Hypothalamus (tissue), 51 donors: ENCODE results near the gene EZH2.
A peak's percentile ranks its signal among the peaks of the same experiment; 100 is the strongest.

ENCODE experiments used
- DNase-seq, 51 donors: peaks; one replicate each; lab custom pipeline; 2025; lab: John Stamatoyannopoulos, UW

EZH2 gene

DNA sequence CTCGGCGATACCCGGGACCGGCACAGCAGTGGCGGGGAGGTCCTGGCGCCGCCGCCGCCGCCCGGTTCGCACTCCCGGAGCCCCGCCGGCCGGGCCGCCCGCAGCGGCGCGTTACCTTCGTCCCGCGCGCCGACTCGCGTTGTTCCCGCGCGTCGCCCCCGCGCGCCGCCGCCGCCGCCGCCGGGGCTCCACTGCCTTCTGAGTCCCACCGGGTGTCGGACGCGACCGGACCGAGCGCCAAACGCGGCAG is at the start of gene EZH2:
TSS of gene EZH2 (minus strand) at position 243 of the 250 bp plus-strand sequence. CDS start 36,993 bp downstream, outside the sequence.
- no peak for DNase-seq

DNA sequence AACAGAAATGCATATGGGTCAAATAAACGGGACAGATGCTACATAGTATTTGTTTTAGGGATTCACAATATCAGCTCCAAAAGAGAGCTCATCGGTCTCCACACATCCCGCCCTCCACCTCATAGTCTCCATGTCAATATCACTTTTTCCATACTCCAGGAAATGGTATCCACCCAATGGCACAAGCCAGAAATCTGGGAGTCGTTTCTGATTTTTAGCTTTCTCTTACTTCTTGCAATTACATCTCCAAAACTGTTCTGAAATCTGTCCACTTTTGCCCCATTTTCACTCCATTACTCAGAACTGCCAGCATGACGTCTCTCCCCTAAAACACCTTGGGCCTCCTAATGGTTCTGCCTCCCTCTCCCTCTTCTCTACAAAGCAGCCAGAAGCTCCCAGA is 47.4 kb upstream of the EZH2 start:
- no peak for DNase-seq

DNA sequence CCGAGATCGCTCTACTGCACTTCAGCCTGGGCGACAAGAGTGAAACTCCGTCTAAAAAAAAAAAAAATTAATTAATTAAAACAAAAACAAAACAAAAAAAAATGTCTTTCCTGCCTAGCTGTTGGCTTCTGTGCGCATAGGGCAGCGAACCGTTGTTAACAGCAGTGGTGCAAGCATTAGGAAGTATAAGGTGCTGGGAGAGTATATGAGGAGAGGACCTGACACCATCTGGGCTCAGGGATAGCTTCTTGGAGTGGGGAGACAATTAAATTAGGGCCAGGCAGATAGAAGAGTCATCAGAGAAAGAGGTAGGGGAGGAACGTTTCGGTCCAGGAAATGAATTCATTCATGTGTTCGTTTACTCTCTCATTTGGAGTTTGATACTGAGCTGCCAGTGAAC is 46.2 kb upstream of the EZH2 start:
- DNase-seq: no peak

DNA sequence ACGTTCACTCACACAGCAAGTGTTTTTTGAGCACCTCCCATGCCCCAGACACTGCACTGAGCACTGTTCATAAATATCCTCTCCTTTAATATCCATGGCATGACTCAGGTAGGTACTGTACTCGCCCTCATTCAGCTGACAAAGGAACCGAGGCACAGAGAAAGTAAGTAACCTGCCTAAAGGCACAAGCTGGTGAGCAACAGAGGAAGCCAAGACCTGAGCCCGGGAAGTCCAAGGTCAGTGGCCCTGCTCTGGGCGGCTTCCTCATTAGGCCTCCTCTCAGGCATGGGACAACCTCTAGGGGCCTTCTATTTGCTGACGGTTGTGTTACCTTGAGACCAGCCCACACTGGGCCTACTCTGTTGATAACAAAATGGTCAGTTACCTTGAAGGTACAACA is 45.1 kb upstream of the EZH2 start:
- DNase-seq: no peak

DNA sequence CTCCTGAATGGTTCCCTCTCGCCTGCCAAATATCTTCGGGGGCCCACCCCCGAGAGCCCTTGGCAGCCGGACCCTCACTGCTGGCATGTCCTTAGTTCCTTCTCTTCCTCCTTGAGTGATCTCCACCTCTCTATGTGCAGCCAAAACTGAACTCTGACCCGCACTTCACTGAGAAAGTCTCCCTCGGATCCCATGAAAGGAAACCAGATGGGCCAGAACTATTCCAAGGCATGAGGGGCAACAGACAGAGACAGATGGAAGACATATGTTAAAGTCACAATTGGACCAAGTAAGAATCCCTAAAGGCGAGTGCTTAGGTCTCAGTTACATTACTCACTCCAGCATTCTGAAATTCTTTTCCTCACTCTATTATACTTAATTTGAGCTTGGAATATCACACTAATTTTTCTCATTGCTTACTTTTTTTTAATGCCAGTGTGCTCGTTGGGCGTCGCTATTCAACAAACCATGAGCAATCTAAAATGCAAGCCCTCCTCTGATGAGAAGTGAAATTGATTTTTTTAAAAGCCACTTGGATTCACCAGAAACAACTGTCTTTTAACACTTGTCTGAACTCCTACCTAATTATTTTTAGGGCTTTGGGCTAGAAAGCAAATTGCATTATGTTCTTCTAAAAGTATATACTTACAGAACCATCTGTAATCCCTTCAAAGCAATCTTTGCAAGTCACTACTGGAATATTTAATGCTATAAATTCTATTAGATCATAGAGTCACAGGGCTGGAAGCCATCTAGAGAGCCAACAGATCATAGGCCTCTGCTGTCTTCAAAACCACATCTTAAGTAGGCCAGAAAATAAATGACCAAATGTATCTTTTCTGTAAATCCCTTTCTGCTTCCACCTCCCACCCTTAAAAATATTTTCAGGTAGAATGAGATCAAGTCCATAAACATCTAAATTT is 43.3 kb upstream of the EZH2 start:
- no peak for DNase-seq

DNA sequence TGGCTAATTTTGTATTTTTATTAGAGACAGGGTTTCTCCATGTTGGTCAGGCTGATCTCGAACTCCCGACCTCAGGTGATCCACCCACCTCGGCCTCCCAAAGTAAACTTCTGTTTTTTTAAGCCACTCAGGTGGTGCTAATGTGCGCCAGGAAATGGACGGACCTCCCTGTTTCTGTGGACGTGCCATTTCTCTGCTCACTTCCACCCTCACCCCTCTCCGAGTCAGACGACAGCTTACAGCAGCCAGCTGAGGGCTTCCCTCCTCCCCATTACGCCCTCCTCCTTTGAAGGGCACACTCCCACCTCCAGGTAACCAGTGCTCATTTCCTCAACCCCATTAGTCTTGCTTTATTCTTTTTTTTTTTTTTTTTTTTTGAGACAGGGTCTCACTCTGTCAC is 41.7 kb upstream of the EZH2 start:
- no peak for DNase-seq

DNA sequence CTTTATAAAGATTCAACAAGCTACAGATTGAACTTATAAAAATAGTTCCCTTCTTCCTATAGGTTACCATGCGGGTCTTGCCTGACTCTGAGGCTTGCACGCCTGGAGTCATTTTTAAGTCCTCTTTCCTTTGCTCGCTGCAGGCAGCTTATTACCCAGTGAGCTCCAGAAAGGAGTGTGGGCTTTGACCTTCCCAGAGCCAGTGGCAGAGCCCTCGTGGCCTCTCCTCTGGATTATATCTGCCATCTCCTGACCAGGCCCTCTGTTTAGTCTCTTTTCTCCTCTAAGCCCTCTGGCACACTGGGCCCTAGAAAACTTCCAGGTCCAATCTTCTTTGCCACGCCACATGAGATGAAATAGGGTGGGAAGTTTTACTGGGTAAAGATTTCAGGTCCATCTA is 39.9 kb upstream of the EZH2 start:
- no peak for DNase-seq

DNA sequence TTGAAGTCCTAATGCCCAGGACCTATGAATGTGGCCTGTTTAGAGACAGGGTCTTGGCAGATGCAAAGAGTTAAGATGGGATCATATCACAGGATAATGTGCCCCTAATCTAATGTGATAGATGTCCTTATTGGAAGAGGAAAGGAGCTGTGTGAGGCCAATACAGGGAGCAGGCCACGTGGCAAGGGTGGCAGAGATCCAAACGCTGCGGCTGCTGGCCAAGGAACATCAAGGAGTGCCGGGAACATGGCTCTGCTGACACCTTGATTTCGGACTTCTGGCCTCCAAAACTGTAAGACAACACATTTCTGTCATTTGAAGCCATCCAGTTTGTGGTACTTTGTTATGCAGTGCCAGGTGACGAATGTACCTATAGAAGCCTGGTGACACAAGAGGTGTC is 37.7 kb upstream of the EZH2 start:
- no peak for DNase-seq

DNA sequence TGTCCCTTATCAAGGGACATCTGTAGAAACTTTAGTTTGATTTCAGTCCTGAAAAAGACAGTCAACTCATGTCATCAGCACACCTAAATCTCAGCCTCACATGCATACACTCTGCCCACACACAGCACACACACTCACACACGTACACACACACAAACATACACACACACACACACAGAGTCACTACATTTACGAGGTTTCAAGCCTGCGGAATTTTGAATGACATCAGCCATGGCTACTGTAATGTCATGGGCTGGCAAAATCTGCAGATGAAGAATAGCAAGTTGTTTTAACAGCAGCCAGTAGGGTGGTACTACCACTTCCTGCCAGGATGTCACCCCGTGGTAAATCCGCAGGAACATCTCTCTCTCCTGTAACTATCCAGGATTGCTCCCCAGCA is 37.1 kb upstream of the EZH2 start:
- no peak for DNase-seq

DNA sequence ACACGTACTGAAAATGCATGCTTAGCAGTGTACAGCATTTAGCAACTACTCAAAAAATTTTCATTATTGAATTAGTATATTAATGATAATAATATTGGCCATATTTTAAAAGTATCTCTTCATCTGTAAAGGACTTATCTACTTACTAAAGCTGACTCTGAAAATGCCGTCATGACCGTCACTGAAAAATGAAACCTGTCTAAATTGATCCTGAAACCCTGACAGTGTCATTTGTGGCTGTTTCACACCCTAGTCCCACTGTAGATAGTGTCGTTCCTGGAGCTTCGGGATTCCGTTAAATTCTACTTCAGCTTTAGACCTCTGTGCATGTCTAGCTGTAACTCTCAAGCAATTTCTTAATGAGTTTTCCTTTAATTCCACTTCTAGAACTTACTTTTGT is 35.8 kb upstream of the EZH2 start:
- no peak for DNase-seq

DNA sequence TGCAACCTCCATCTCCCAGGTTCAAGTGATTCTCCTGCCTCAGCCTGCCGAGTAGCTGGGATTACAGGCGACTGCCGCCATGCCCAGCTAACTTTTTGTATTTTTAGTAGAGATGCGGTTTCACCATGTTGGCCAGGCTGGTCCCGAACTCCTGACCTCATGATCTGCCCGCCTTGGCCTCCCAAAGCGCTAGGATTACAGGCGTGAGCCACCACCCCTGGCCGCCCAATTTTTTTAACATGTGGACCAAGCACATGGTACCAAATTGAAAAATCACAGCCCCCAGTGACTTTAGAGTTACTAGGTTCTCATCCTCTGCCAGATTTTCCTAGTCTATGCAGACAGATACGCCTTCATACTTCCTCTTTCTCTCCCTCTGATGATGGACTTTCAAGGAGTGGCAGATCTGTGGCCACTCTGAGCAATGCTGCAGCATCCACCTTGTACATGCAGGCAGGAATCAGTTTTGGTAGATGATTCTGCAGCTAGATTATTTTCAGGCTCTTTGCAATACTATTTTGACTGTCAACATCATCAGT is 34.0 kb upstream of the EZH2 start:
- no peak for DNase-seq

DNA sequence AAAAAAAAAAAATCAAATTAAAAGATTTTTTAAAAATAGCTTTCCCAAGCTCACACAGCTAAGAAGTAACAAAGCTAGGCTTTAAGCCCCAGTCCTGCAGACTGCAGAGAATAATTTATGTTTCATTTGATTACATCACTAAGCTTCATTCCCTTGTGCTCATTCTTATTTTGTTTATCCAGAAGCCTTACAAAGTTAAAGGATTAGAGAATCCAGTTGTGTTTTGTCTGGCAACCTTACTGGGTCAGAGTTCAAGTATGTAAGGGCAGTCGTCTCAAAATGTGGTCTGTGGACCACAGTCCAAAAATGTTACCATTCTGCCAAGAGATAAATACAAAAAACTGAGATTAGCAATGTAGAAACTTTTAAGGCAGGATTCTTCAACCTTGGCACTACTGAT is 32.1 kb upstream of the EZH2 start:
- DNase-seq: no peak

DNA sequence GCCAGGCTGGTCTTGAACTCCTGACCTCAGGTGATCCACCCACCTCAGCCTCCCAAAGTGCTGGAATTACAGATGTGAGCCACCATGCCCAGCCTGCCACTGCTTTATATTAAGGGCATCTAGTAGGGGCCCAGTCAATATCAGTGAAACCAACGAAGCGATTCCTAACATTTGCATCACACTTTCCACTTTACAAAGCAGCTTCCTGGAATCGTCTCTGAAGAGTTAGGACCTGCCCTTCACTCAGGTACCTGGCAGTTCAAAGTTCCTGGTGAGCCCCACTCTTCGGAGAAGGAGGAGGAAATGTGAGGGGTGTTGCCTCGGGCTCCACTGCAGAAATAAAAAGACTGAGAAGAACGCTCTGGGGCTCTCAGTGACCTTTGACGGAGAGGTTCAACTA is 31.1 kb upstream of the EZH2 start:
- DNase-seq: no peak

DNA sequence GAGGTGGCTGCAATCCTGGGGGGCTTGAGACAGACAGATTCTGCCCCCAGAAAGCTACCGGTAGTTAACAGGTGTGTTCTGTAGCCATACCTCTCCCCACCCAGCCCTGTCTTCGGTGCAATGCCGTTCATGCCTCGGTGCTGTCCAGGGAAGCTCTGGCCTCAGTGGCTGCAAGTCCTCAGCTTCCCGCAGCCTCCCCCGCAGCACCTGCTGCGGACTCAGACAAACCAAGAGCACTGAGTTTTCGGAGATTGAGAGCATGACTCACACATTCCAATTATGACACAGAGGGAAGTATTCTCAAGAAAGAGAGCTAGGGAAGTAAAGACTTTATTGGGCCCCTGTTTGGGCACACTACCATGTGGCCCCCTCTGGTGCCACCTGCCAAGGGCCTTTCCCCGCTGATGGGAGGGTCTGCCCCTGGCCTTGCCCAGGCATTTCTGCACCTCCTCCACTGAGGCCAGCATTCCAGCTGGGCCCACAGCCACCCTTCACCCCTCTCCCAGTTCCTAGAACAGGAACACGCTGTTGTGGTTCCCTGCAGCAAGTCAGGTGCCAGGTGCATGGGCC is 30.2 kb upstream of the EZH2 start:
- DNase-seq: peak in 1 of 51 donors; percentile 32

DNA sequence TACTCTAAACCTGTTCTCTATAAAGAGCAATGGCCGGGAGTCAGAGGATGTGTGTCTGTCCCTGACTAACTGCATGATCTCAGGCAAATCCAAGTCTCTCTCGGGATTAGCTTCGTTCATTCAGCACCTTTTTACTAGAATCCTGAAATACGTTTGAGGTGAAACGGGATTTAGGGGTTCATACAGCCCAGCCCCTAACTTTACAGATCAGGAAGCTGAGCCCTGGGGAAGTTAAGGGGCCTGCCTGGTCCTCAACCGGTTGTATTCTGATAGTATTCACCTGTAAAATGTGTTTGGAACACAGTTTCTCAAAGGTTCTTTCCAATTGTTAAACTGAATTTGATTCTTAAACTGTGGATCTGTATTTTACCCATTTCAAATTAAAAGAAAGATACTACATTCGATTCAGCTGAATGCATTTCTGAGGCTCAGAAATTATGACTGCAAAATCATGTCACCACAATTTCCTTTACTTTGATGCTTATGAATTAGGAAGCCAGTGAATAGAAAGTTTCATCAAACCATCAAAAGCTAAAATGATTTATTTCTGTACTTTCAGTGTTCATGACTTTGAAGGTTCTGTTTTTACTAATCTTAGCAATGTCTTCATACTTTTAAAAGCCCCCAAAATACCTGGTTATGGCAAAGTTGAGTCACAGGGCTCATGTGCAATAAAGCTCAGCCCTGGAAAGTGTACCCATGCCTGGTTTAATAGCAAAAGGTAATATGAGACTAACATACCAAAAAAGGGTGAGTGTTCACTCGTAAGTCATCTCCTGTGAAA is 28.9 kb upstream of the EZH2 start:
- DNase-seq: no peak

DNA sequence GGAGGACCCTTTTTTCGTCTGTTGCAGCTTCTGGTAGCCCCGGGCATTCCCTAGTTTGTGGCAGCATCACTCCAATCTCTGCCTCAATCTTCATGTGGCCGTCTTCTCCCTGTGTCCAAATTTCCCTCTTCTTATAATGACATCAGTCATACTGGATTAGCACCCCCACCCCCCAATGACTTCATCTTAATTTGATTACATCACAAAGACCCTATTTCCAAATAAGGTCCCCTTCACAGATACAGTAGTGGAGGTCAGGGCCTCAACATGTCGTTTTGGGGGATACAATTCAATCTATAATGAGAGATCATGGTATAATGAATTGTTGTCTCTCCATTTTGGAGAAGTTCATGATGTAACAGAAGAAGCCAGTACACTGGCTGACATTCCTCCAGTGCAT is 28.1 kb upstream of the EZH2 start:
- no peak for DNase-seq

DNA sequence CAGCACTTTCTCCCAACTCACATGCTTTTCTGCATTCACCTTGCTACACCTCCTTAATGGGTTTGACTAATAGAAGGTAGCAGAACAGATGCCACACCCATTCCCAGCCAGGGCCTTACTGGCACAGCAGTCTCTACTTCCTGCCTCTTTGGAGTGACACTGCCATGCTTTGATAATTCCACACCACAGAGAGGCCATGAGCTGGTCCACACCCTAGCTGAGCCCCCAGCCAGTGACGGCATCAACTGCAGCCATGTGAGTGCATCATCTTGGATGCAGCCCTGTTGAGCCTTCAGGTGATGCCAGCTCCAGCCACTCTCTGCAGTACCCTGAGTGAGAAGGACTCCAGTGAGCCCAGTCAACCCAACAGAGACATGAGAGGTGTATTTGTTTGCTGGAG is 27.5 kb upstream of the EZH2 start:
- DNase-seq: no peak

DNA sequence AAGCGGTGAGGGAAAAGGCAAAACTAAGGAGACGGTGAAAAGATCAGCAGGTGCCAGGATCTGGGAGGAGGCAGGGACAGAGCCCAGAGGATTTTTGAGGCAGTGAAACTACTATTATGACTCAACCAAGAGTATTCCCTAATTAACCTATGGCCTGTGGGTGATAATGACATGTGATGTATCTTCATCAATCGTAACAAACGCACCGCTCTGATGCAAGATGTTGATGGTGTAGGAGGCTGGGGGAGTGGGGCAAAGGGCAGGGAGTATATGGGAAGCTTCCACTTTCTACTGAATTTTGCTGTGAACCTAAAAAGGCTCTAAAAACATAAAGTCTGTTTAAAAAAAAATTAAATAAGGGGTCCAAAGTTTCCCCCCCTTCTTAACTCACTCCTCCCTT is 25.5 kb upstream of the EZH2 start:
- no peak for DNase-seq

DNA sequence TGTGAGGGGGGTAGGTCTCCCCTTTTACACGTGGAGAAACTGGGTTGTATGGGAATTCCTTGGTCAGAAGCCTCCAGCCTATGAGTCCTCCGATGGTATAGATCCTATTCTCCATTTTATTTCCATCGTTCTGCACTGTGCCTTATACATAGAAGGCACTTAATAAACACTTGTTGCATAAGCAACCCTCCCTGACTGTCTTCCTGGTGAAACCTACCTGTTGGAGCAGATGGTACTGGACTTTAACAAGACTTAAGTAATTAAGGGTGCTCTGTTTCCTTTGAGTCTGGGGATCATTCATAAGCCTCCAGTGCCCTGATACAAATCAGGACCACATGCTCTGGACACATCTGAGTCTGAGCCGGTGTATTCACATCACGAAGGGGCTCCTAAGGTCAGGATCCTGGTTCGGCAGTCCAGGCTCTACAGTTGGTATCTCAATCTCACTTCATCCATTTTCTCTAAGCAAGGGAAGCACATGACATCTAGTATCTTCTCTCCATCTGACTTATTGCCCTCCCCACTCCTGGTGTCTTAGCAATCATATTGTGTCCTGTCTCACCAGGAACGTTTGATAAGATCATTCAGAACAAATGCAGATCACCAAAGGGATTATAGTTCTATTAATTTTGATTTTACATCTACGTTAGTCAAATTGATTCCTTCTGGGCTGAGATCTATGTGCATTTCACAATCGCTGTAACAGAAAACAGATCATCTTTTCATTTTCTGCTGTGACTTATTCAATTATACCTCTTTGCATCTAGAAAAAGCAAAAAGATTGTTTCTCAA is 22.8 kb upstream of the EZH2 start:
- DNase-seq: no peak

DNA sequence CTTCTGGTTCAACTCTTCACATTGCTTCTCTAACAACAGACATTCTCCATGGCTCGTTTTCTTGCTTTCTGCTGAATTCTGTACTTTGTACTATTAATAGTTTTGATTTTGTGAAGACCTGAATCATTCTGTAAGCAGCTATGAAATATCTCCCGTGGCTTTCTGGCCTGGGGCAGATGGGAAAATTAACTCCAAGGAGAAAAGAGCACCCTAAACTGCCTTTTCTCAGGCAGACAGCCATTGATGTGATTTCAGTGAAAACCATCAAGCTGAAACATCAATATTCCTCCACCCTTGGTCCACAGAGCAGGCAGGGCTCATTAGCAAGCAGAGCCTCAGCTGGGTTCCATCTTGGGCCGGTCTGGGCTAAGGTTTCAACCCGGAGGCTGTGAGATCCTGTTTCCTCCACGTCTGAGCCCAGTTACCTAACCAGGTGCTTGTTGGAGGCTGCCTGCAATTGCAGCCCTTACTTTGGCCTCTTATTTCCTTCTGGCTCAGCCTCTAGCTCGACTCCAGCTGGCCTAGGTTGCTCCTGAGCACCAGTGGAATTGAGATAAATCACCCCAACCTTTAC is 21.1 kb upstream of the EZH2 start:
- DNase-seq: no peak

DNA sequence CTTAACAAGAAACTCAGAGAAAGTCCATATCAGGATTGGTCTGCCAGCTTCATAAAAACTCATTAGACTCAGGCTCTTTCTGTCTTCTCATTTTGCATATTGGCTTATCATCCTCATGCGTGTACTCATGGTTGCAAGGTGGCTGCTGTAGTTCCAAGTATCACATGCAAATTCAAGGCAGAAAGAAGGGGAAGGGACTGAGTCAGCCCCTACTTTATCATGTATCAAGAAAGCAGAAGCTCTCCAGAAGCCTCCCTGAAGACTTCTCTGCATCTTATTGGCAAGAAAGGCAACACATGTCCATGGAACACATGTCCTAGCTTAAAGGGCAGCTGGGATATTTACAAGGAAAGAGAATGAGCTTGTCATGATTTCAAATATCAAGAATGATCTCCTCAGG is 19.4 kb upstream of the EZH2 start:
- no peak for DNase-seq
